ENCODE results near the gene OOEP.

GRCh38 chr6:73349311-73349710 is 20.4 kb downstream of the OOEP start:
- TF ChIP-seq, protein P1, sequence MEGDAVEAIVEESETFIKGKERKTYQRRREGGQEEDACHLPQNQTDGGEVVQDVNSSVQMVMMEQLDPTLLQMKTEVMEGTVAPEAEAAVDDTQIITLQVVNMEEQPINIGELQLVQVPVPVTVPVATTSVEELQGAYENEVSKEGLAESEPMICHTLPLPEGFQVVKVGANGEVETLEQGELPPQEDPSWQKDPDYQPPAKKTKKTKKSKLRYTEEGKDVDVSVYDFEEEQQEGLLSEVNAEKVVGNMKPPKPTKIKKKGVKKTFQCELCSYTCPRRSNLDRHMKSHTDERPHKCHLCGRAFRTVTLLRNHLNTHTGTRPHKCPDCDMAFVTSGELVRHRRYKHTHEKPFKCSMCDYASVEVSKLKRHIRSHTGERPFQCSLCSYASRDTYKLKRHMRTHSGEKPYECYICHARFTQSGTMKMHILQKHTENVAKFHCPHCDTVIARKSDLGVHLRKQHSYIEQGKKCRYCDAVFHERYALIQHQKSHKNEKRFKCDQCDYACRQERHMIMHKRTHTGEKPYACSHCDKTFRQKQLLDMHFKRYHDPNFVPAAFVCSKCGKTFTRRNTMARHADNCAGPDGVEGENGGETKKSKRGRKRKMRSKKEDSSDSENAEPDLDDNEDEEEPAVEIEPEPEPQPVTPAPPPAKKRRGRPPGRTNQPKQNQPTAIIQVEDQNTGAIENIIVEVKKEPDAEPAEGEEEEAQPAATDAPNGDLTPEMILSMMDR (IDR thresholded peaks at IDR 0.05), result no peak
- TF ChIP-seq POLR2A (IDR thresholded peaks at IDR 0.05), result no peak

Data from upper lobe of left lung (tissue), 4 donors.